ENCODE results near the gene PHKG1.

GRCh38 chr7:56092789-56093531 is at the start of gene PHKG1:
- no peak for TF ChIP-seq TARDBP (IDR thresholded peaks at IDR 0.05)
- no peak for TF ChIP-seq SUZ12 (IDR thresholded peaks at IDR 0.05)
- no peak for TF ChIP-seq ELF4 (IDR thresholded peaks at IDR 0.05)
- TF ChIP-seq FOXM1 (IDR thresholded peaks at IDR 0.05; ENCODE audit: borderline replicate concordance): no peak
- TF ChIP-seq BHLHE40 (IDR thresholded peaks at IDR 0.05; ENCODE audit: borderline replicate concordance): no peak
- no peak for TF ChIP-seq ARNT (IDR thresholded peaks at IDR 0.05)
- no peak for TF ChIP-seq ZNF384 (IDR thresholded peaks at IDR 0.05)
- TF ChIP-seq FOXK2 (IDR thresholded peaks at IDR 0.05): no peak
- TF ChIP-seq SP1 (IDR thresholded peaks at IDR 0.05): no peak
